NCI-H345 treated with DMSO at 0.1 percent for 48 hours (cell line): ENCODE results near the gene TMEM115.

Experiments used
- DNase-seq: peaks from one replicate; lab custom pipeline; 2025; ENCODE audit not compliant: unreplicated experiment; lab: John Stamatoyannopoulos, UW

TMEM115 gene

DNA sequence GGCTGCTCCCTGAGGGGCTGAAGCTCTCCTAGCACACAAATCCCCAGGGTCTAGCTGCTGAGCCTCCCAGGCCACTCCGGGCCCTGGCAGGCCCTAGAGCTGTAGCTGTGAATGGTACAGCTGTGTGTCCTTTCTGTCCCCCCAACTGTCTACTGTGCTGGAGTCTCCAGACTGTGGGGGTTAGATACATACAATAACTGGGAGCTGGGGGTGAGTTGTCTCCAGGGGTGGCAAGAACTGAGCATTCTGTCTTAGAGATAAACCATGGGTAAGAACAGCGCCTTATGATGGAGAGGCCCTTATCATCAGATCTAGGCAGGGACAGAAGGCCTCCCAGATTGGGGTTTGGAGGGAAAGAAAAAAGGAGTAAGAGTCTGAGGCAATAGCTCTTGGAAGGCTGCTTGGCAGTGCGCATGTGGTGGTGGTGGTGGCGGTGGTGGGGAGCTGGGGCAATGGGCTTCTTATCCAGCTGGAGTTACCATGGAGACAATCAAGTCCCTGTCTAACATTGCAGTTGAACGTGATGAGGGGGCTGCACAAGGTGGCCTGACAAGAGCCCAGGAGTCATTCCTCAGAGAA lies 5.0 kb downstream of the TMEM115 start:
- DNase-seq = no peak

GRCh38 chr3:50353245-50354004 lies 5.9 kb downstream of the TMEM115 start:
- DNase-seq = no peak

DNA sequence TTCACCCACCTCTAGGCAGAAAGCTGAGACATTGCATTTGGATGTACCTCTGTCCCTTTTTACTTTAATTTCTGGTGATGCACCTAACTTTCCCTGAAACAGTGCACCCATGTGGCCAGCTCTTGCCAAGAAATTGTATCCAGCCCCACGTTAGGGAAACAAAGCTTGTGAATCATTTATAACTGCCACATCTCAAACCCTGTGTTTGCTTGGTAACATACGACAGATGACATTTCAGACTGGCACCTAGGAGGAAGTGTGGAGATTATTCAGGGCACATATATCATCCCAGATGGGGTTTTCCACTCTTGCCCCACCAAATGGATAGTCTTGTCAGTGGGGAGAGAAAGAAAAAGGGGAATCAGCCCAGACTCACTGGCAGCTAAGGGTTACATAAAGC lies 6.5 kb downstream of the TMEM115 start:
- no peak for DNase-seq

DNA sequence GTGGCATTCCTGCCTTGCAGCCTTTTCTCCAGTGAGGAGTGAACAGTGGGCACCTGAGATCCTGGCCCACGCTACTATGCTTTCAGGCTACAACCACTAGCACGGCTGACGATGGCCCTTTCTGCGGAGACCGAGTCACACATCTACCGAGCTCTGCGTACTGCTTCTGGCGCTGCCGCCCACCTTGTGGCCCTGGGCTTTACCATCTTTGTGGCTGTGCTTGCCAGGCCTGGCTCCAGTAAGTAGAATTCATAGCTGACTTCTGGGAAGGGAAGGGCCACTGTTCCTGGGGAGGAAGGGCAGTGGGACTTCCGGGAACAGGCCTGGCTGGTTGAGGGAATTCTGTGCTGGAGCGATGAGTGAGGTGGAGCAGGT lies 8.0 kb downstream of the TMEM115 start:
- no peak for DNase-seq

- peak; percentile 83 for DNase-seq
Observed at GRCh38 chr3:50350527-50351322, 8.6 kb downstream of the TMEM115 start, which contains the start of the genes CYB561D2 and NPRL2. CYB561D2 (plus strand) TSS chr3:50350862; CDS start chr3:50351434, 572 bp downstream. NPRL2 (minus strand) TSS chr3:50350775; CDS start chr3:50350652, 123 bp downstream.

GRCh38 chr3:50350213-50350526 lies 9.2 kb downstream of the TMEM115 start:
- DNase-seq = no peak

- peak; percentile 21 for DNase-seq
Observed at GRCh38 chr3:50347187-50347813, 12.0 kb downstream of the TMEM115 start.

DNA sequence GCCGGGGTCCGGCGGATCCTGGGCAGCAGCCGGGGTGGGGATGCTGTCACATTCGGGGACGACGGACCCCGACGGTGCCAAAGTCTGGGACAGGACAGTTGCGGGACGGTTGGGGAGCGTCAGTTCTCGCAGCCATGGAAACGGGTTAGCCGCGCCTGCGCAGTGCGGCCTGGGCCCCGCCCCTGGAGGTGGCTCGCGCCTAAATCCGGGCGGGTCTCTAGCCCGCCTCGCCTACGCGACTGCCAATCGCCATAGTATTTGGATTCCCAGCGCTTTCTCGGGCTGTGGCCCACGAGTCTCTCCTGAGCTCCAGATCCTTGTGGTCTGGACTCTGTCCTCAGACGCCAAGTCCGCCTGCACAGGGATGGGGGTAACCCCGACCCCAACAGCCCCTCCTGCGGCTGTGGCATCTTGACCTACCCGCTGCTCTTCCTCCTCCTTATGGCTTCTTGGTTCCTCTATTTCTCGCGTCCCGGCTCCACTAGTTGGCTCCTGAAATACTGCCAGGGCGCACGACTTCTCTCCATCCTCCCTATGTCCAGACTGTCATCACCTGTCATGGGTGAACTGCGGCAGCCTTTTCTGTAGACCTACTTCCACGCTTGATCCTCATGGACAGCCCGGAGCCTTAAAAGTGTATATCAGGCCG lies 13.6 kb downstream of the TMEM115 start, which contains the start of gene ZMYND10:
Gene ZMYND10, minus strand, starts transcription at position 147 of the 649 bp plus-strand sequence. CDS start 153 bp downstream, outside the sequence.
- DNase-seq = peak; percentile 37

- no peak for DNase-seq
Observed at GRCh38 chr3:50345008-50345407, 14.3 kb downstream of the TMEM115 start.

DNA sequence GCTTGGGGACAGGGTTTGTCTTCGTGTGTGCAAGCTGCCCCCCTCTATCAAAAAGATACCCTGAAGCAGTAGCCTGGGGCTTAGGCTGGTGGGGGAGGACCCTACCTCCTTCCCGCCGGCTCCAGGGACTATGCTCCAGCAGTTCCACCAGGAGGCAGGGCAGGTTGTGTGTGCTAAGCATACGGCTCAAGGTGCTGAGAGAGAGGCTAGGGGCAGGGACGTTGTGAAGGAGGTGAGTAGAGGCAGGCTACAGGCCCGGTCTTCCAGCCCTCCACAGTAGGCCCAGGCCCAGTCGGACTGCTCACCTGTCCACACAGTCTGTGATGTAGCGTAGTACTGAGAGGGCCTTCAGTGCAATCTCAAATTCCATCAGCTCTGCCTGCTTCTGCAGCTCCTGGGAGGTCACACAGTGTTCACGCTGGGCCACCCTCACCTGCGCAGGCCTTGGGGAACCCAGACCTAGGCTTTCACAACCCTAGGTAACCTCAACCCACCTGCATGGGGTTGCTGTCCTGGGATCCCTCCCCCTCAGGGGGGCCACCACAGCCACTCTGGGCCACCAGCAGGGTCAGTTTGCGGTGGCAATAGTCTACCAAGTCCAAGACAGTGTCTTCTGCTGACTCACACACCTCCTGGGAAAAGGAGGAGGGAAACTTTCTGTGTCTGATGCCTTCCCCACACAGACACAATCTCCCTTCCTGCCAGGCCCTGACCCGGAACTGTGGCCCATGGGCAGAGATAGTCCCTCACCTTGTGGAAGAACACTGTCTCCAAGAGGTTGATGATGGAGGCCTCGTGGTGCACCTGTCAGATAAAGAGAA lies 16.3 kb downstream of the TMEM115 start:
- no peak for DNase-seq

- DNase-seq = no peak
Observed at GRCh38 chr3:50341996-50342650, 17.2 kb downstream of the TMEM115 start.

- no peak for DNase-seq
Observed at GRCh38 chr3:50341537-50341936, 17.8 kb downstream of the TMEM115 start.

- no peak for DNase-seq
Observed at GRCh38 chr3:50340448-50341329, 18.6 kb downstream of the TMEM115 start, which contains the start of gene RASSF1. RASSF1 (minus strand) TSS chr3:50340836; CDS start chr3:50340805, 31 bp downstream.

DNA sequence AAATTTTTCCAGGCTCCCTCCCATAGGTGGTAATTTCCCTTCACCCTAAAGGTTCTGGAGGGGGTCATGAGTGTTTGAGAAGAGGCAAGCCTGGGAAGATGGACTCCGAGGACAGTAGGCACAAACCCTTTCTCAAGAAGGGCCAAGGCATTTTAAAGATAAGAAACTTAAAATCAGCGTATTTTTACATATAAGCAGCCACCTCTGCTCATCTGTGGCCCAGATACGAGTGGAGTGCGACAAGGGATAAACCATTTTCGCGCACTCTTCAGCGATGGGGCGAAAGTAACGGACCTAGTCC lies 19.2 kb downstream of the TMEM115 start:
- DNase-seq = no peak

DNA sequence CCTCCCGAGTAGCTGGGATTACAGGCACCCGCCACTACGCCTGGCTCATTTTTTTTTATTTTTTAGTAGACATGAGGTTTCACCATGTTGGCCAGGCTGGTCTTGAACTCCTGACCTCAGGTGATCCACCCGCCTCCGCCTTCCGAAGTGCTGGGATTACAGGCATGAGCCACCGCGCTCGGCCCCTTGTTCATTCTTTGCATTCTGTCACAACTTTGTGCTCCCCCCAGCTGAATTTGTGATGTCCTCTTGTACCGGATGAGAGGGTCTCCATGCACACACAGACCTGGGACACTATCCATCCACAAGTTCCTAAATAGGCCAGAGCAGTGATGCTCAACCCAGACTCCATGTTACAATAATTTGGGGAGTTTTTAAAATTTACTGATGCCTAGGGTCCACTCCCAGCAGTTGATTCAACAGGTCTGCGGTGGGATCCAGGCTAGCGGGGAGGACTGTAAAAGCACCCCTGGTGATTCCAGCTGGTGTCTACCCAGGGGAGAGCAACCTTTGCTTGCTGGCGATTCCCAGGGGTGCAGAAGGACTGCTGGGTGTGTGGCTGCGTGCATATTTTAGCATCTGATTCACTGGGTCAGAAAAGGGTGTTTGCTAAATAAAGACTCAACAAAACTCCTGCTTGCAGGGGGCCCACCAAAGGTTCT lies 19.7 kb downstream of the TMEM115 start:
- DNase-seq = no peak

GRCh38 chr3:50338965-50339364 lies 20.4 kb downstream of the TMEM115 start:
- DNase-seq = no peak

- peak; percentile 83 for DNase-seq
Observed at GRCh38 chr3:50337175-50337861, 22.0 kb downstream of the TMEM115 start.
